ENCODE measurements around the gene MND1. TPM values are rescaled to one million over a fixed set of nuclear protein-coding genes. Genes with fewer than 3 reads are reported as not detected.
A peak's percentile ranks its signal among the peaks of the same experiment; 100 is the strongest.

MND1 gene
- total RNA-seq, 6 experiments from 2014 or later, result 0.22 to 1.8 (median 0.86) TPM; not detected in 1

- no peak overlapping the region for H3K4me3 ChIP-seq
- H3K27me3 ChIP-seq, result no peaks in the 10 kb centered on the region
- TF ChIP-seq CTCF (IDR thresholded peaks at IDR 0.05), result no peak
- TF ChIP-seq POLR2A (IDR thresholded peaks at IDR 0.05), result no peak
- H3K27ac ChIP-seq, result no peak overlapping the region
- DNase-seq (no peak), ATAC-seq (no peak)
- H3K4me1 ChIP-seq, result peaks cover 0 to 8% (median 0%) of the 10 kb centered on the region in 4 donors
- no peaks in the 10 kb centered on the region for H3K36me3 ChIP-seq
- no peaks in the 10 kb centered on the region for H3K9me3 ChIP-seq
- WGBS (ENCODE audit: insufficient coverage, low coverage, low lambda C conversion rate, missing lambda C conversion rate), result 51% methylated on average over 4 of the region's 6 CpGs
- intact Hi-C loops (cut with DNase I), result no loop called here
Observed at GRCh38 chr4:153342751-153343552, 1.5 kb upstream of the MND1 start.

- peak overlapping the region; percentile 59 to 88 (median 60) for H3K27ac ChIP-seq
- no peaks in the 10 kb centered on the region for H3K27me3 ChIP-seq
- TF ChIP-seq CTCF (IDR thresholded peaks at IDR 0.05) (no peak), POLR2A (IDR thresholded peaks at IDR 0.05) (peak; percentile 41)
- H3K36me3 ChIP-seq, result no peaks in the 10 kb centered on the region
- under 1% methylated on average over 38 of the region's 44 CpGs for WGBS (ENCODE audit: insufficient coverage, low coverage, low lambda C conversion rate, missing lambda C conversion rate)
- intact Hi-C loops (cut with DNase I), result loop anchor here in 1 of 2 donors (5.0 kb wide), 1 partner anchor 232 kb away; no protein-coding TSS in a partner anchor
- peak; percentile 54 to 74 (median 73) for DNase-seq
- ATAC-seq, result peak; percentile 69 to 82 (median 79)
- H3K4me1 ChIP-seq, result peaks cover 0 to 8% (median 0%) of the 10 kb centered on the region in 4 donors
- H3K4me3 ChIP-seq, result peak overlapping the region; percentile 66 to 78 (median 77)
- H3K9me3 ChIP-seq, result no peaks in the 10 kb centered on the region
Observed at GRCh38 chr4:153345012-153345981, 809 bp downstream of the MND1 start.

GRCh38 chr4:153346031-153346430 lies 1.5 kb downstream of the MND1 start:
- DNase-seq (no peak), ATAC-seq (no peak)
- Histone ChIP-seq H3K4me1 (peaks cover 0 to 8% (median 0%) of the 10 kb centered on the region in 4 donors), H3K27me3 (no peaks in the 10 kb centered on the region), H3K4me3 (peak overlapping the region in 1 of 3 donors; percentile 66), H3K36me3 (no peaks in the 10 kb centered on the region), H3K9me3 (no peaks in the 10 kb centered on the region), H3K27ac (no peak overlapping the region)
- WGBS (ENCODE audit: insufficient coverage, low coverage, low lambda C conversion rate, missing lambda C conversion rate), result 15% methylated on average over 2 of the region's 2 CpGs
- intact Hi-C loops (cut with DNase I), result loop anchor here in 1 of 2 donors (5.0 kb wide), 1 partner anchor 231 kb away; no protein-coding TSS in a partner anchor
- TF ChIP-seq POLR2A (IDR thresholded peaks at IDR 0.05) (no peak), CTCF (IDR thresholded peaks at IDR 0.05) (no peak)

GRCh38 chr4:153346563-153346962 lies 2.1 kb downstream of the MND1 start:
- no peak overlapping the region for H3K27ac ChIP-seq
- 93% methylated on average over 5 of the region's 5 CpGs for WGBS (ENCODE audit: insufficient coverage, low coverage, low lambda C conversion rate, missing lambda C conversion rate)
- peaks cover 0 to 8% (median 0%) of the 10 kb centered on the region in 4 donors for H3K4me1 ChIP-seq
- ATAC-seq, result no peak
- no peaks in the 10 kb centered on the region for H3K36me3 ChIP-seq
- no peaks in the 10 kb centered on the region for H3K27me3 ChIP-seq
- DNase-seq, result no peak
- no peaks in the 10 kb centered on the region for H3K9me3 ChIP-seq
- intact Hi-C loops (cut with DNase I), result loop anchor here in 1 of 2 donors (5.0 kb wide), 1 partner anchor 231 kb away; no protein-coding TSS in a partner anchor
- H3K4me3 ChIP-seq, result no peak overlapping the region
- TF ChIP-seq CTCF (IDR thresholded peaks at IDR 0.05) (no peak), POLR2A (IDR thresholded peaks at IDR 0.05) (no peak)

Measured in right lobe of liver (tissue), 6 donors.